Limb (tissue), 2 donors: ENCODE data around the gene ARHGEF10L.
A peak's percentile ranks its signal among the peaks of the same experiment; 100 is the strongest.

Source experiments
- DNase-seq, 2 donors: peaks; one replicate each; pipeline ENCODE4 v3.0.0-alpha.2; 2016; ENCODE audit errors: extremely low spot score in 2 of 2

Gene ARHGEF10L

GRCh38 chr1:17594026-17594425 is 54.5 kb downstream of the ARHGEF10L start:
- DNase-seq, result no peak

- DNase-seq, result no peak
These were observed 55.4 kb downstream of the ARHGEF10L start for GRCh38 chr1:17594690-17595601.

- no peak for DNase-seq
These were observed 56.1 kb downstream of the ARHGEF10L start for GRCh38 chr1:17595602-17595925.

- DNase-seq, result no peak
These were observed 56.7 kb downstream of the ARHGEF10L start for GRCh38 chr1:17596186-17596585.

GRCh38 chr1:17596651-17597509 is 57.4 kb downstream of the ARHGEF10L start:
- no peak for DNase-seq

- DNase-seq, result no peak
These were observed 58.2 kb downstream of the ARHGEF10L start for GRCh38 chr1:17597651-17598050.

DNA sequence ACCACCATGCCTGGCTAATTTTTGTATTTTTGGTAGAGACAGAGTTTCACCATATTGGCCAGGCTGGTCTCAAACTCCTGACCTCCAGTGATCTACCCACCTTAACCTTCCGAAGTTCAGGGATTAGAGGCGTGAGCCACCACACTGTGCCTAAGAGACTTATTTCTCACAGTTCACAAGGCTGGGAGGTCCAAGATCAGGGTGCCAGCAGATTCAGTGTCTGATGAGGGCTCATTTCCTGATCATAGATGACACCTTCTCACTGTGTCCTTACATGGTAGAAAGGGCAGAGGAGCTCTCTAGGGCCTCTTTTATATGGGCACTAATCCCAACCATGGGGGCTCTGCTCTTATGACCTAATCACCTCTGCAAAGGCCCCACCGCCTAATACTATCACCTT is 58.8 kb downstream of the ARHGEF10L start:
- DNase-seq, result no peak

- DNase-seq, result no peak
These were observed 59.9 kb downstream of the ARHGEF10L start for GRCh38 chr1:17599291-17599953.

- DNase-seq, result no peak
These were observed 60.4 kb downstream of the ARHGEF10L start for GRCh38 chr1:17599954-17600300.

GRCh38 chr1:17600321-17600720 is 60.8 kb downstream of the ARHGEF10L start:
- DNase-seq, result no peak

DNA sequence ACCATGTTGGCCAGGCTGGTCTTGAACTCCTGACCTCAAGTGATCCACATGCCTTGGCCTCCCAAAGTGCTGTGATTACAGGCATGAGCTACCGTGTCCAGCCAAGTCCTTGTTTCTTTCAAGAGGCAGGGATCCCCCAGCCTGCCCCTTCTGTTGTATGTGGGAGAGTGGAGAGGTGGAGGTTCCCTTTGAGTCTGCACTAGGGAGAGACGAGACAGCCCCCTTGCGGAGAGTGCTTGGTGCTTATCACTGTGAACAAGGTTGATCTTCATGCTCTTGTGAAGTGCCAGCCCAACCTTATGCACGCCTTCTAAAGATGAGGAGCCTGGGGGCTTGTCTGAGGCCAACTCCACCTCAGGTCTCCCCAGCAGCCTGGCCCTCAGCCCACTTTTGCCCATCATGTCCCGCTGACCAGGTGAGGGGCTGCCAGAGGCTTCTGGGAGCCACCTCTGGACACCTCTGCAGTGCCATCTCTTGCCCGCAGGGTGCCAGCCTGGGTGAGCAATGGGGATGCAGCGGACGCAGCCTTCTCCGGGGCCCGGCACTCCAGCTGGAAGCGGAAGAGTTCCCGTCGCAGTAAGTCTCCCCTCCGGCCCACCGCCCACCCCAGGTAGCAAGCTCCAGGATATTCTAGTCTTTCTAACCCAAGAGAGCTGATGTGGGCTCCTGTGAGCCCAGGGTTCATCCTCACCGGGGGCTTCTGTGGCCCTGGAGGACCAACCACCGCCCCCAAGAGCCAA is 62.3 kb downstream of the ARHGEF10L start:
- no peak for DNase-seq

DNA sequence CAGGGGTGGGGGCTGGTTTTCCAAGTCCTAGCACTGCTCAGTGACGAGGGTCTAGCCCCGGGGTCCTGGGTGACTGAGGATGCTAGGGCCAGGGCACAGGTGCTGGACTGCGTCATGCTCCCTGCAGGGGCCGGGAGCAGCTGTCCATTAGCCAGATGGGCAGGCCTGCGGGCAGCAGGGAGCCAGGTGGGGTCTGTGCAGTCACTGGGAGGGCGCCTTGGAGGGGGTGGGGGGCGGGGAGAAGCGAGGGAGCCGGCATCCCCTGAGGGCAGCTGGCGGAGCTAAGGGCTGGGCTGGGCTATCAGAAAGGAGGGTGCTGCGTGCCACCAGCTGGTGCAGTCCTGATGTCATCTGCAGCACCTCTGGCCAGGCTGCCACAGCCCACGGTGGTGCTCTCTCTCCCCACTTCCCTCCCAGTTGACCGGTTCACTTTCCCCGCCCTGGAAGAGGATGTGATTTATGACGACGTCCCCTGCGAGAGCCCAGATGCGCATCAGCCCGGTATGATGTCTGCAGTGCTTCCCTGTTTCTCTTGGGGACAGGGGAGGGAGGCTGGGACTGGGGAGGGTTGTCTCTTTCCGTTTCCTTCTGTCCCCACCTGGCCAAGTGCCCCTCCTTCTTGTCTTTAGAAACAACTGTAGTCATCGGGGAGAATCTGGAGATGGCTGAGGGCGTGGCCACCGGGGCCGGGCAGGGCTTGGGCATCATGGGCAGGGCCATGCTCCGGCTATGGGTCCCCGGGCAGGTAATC is 63.8 kb downstream of the ARHGEF10L start:
- DNase-seq, result peak in 1 of 2 donors; percentile 55

DNA sequence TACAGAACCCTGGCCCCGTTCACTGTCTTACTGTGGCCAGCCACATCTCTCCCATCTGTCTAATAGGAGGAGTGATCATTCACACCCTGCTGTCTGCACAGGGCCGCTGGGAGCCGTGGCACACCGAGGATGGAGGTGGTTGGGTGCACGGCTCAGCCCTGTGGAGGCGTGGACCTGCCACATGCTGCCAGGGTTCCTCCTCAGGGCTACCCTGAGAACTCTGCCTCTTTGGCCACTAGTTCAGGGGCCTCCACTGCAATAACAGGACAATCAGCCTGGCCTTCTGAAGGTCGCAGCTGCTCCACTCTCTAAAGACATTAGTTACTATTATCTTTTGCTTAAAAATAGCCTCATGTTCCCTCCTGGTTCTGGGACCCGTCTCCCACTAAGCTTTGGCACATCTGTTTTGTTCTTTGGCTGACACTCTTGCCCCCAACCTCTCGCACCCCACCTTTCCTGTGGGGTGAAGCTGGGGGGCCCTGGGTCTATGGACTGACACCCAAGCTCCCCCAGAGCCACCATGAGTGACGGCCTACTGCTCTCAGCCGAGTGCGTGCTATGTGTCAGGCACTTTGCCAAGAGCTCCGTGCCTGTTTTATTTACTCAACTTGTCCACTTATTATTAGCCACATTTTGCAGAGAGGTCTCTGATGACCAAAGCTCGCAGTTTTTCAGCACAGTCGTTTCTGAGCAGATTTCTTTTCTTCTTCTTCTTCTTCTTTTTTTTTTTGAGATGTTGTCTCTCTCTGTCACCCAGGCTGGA is 66.3 kb downstream of the ARHGEF10L start:
- DNase-seq, result no peak

- peak; percentile 61 to 84 for DNase-seq
These were observed 67.4 kb downstream of the ARHGEF10L start for GRCh38 chr1:17606826-17607440.

DNA sequence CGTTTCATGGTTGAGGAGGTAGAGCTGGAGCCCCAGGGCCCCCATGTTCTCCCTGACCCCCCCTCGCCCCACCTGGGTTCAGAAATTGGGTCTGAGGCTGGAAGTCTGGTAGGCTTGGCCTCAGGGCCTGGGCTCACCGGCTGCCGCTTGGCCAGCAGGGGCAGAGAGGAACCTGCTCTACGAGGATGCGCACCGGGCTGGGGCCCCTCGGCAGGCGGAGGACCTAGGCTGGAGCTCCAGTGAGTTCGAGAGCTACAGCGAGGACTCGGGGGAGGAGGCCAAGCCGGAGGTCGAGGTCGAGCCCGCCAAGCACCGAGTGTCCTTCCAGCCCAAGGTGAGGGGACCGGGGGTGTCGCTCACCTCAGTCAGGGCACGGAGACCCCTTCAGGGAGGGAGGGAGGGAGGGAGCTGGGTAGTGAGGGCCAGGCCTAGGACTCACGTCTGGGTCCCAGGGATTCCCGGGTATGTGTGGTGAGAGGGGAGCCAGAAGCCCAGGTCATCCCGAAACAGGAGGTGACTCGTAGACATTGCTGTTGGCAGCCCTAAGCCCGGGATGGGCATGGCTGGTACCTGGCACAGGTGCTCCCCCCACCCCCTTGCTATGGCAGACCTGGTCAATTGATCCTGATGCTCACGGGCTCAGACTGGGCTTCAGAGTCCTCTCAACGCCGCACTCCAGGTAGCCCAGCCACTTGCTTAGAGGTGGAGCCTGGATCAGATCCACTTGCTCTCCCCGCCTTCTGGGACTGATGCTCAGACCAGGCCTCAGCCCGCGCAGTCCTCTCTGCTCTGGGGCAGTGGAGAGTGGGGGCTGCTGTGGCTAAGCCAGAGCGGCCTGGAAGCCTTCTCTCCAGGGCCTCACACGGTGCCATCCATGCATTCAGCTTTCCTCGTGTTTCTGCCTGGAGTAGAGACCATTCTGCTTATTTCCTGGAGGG is 68.4 kb downstream of the ARHGEF10L start:
- DNase-seq, result no peak

- no peak for DNase-seq
These were observed 70.0 kb downstream of the ARHGEF10L start for GRCh38 chr1:17609529-17609928.

DNA sequence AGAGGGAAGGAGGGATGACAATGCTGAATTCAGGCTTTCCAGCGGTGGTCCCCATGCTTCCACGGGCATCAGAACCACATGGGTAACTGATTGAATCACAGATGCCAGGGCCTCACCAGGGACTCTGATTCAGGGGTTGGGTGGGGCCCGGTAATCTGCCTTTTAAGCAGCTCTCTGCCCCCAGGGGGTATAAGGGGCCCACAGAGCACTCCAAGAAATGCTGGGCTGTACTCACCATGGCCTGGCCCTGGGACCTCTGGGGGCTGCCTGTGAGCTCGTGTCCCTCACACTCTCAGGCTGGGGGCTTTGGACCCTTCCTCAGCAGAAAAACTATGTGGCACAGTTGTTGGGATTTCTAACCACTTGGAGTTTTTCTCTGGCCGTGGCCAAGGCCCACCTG is 70.6 kb downstream of the ARHGEF10L start:
- no peak for DNase-seq

DNA sequence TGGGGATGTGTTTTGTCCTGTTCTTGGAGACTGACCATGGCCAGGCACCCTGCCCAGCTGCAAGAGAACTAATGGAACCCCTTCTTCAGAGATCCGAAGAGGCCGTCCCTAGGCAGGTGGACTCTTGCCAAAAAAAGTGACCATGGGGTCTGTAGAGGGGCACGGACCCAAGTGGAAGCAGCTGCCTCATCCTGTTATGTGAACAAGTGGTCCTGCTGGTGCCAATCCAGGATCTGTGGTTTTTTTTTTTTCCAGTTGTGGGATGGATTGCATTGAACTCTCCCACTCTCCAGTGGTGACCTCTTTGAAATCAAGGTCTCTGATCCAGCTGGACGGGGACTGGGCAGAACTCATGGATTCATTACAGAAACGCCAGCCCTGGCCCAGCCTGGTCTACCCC is 71.2 kb downstream of the ARHGEF10L start:
- no peak for DNase-seq
